ENCODE measurements around the gene ASB10.

The ASB10 gene

DNA sequence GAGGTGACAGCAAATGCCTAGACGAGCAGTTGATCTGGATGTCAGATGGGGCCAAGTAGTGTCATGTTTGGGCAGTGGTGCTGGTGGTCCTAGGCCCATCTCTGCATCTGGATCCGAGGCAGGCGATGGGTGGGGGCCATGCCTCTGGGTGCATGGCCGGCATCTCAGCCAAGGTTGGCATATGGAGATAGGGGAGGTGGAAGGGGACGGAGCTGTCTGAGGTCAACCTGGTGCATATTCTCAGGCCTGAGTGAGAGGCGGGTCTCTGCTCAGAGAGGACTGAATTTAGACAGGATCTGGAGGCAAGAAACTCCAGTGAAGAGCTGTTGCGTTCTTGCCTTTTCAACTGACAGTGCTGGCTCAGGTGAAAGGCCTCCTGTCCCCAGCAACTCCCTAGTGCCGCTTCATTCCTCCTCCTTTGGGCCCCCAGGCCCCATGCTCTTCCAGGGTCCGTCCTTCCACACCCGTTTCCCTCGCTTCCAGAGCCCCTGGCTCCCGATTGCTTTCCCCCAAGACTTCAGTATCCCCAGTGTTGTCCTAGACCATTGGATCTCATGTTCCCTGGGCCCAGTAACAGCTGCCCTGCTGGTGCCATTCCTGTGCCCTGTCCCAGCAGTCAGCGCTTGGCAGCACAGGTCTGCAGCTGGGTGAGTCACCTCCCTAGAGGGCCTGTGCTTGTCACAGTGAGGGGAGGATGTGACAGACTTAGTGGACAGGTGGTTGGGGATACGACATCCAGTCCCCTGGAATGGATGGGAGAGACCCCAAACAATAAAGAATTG, 52.1 kb downstream of the ASB10 start:
- DNase-seq = no peak

DNA sequence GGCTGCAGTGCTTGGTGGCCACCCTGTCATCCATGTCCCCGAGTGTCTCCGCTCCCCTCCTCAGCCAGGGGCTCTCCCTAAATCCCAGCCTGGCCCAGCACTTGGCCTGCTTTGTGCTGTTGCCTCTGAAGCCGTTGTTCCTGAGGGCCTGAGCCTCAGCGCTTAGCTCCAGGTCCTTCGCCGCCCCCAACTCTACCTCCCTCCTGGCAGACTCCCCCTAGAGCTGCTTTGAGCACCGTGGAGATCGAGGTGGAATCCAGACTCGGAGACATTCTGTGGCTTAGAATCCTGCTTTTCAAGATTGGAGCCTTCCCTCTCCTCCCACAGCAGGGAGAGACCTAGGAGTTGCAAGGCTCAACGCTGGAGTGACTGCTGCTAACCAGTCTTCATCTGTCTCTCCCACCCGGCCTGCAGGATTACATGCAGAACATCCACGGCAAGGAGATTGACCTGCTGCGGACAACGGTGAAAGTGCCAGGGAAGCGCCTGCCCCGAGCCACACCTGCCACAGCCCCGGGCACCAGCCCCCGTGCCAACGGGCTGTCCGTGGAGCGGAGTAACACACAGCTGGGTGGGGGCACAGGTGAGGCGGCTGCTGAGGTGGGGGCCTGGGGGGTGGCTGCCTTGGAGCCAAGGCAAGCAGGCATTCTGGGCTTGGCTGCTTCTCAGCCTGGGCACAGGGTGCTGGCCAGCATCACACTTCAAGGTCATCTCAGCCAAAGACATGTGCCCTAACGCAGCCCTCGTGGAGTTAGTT, 52.9 kb downstream of the ASB10 start:
- no peak for DNase-seq

DNA sequence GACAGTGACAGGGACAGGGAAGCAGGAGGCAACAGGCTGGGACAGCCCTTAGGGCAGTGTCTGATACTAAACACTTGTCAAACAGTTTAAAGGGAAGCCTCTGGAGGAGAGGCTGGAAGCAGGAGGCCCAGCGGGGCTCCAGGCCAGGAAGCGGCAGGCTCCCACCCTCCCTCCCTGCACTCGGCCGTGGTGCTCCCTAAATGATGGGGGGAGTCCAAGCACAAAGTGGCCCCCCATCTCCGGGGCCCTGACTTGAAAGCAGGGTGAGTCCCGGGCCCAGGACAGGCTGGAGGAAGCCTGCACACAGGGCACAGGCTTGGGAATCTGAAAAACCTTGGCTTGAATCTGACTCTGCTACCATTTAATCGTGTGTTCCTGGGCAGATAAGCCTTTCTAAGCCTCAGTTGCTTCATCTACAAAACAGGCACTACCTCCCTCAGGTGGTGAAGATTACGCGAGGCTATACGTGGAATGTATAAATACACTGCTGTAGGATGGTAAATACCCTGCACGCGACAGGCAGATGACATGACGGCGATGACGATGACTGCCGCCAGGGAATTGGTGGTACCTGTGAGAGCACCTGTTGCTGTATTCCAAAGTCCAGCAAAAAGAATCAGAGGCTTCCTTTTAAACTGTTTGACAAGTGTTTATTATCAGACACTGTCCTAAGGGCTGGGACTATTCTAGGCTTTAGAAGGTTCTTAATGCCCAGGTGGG, 53.6 kb downstream of the ASB10 start:
- DNase-seq = no peak

DNA sequence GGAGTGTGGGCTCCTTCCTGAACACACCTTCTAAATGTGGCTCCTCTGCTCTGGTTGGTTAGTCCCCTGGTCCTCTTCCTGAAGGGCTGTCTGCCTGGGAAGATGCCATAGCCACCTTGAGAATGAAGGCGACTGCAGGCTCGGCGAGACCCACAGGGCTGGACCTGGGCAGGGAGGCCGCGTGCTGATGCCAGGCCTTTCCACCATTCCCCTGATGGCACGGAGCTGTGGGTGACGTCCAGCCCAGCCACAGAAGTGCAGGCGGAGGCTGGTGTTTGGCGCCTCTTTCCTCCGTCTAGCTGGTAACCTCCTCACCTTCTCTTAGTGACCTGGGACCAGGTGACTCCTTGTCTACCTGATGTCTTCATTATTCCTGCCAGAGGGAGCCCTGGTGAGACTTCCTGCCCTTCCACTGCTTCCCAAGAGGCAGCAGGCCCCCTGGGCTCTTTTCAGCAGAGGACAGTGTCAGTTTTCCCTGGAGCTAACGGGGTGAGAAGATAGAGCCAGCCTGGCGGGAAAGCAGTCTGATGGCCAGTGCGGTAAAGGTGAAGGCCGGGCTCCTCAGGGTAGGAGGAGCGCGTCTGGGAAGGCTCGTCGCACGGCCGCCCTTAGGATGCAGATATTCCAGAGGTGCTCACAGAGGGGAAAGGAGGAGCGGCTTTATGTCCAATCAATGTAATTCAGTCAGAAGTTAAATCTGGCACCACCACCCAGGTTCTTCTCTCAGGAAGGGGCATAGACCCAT, 54.4 kb downstream of the ASB10 start:
- DNase-seq = no peak

DNA sequence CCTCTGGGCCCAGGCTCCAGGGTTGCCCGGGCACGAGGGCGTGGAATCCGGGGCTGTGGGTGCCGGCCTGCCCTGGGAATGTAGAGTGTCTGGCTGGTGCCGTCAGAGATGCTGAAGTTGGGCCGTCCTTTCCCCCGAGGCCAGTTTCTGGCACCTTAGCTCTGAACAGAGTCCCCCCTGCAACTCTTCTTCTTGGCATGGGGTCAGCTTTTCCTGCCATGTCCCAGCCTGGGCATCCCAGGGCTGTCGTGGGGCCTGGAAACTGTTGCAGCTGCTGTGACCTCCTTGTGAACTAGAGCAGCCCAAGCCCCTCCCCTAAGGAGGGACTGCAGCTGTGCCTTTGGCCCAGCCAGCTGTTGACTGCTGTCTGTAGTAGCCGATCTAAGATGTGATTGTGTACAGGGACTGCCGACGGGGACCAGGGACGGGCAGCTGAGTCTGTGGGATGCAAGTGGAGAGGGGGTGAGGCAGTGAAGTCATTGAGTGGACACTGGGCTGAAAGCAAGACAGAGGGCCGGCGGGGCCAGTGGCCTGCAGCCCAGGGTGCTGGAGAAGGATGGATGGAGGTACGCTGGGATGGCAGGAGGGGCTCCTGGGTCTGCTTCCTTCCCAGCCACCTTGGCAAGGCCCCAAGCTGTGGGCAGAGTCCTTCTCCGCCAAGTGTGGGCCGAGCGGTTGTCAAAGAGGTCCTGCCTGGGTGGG, 55.3 kb downstream of the ASB10 start:
- DNase-seq = no peak

DNA sequence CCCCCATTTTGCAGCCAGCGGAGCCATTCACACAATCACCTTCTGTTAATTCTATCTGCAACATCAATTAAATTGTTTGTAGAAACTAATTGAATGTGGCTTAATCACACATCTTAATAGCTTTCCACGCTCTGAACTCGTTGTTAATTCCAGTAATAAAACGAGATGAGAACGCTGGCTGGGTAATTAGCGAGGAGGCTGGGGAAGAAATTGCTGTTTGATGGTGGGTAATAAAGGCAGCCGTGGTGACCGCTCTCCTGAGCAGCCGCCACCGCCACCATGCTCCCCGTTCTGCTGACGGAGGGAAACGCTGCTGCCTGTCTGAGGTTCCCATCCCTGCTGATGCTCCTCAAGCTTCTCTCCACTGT, 55.8 kb downstream of the ASB10 start:
- no peak for DNase-seq

DNA sequence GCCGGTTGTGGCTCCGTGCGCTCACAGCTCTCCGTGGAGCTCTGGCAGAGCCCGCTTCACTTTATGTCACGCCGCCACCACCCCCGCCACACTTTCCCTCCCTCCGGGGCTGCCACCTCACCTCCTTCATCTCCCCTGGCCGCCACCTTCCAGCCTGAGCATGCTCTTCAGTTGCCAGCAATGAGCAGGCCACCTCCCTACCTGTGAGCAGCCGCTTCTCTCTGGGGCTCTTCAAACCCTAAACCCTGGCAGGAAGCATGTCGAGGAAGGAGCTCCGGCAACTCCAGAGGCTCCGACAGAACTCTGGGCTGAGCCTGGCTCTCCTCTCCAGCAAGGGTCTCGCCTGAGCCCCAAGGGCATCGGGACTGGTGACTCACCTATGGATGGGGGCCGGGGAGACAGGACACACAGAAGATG, 56.3 kb downstream of the ASB10 start:
- DNase-seq = no peak

DNA sequence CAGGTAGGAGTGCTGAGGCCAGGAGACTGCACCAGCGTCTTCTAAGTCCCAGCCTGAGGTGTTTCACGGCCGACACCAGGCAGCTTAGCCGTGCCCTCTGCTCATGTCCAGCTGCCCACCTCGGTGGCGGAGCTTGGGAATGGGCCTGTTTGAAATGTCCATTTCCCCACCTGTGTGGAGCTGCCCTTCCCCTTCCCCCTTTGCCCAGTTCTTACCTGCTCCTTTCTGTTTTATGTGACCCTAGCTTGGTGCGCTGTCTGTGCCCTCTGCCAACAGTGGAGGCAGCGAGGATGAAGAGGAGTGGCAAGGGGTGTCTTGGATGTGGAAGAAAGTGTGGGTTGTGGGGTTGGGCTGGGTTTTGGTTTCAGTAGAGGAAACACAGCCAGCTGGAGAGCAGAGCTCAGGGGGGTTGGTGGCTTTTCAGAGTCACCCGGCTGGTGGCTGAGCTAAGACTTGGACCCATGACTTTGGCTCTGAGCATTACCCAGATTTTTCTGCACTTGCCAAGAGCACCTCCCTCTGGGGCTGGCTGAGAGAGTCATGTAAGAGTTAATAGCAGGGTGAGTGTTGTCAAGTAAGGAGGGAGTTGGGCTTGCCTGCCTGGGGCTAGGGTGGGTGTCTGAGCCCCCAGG, 57.0 kb downstream of the ASB10 start:
- DNase-seq = no peak

DNA sequence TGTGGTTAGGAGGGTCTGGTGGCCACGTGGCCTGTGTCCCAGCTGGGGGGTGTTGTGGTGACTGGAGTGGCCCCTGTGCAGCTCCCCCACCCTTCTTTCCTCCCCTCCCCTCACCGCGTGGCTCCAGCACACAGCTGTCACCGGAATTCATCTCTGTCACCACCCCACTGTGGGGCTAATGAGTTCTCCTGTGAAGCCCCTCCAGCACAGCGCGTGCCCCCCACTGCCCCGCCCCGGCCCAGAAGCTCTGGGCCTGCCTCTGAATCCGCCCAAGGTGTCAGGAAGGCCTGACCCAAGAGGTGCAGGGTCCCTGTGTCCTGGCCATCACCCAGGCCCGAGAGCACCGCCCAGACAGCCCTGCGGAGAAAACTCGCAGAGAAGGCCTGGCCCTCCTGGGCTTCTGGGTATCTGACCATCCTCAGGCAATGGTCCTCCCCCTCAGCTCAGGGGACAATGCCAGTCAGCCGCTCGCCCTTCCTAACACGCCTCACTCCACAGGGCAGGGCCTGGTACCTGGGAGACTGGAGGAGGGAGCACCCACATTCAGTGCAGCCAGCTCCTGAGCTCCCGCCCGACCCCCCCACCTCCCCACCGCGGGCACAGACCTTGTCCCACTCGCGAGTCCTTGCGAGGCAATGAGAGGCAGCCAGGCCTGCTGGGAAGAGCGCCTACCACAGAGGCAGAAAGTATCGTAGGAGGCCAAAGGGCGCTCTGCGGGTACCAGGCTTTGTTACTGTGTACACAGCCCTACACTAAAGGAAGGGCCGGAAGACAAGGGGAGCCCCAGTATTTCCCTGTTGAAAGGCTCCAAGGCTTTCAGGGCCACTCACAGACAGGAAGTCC, 57.7 kb downstream of the ASB10 start:
- no peak for DNase-seq

DNA sequence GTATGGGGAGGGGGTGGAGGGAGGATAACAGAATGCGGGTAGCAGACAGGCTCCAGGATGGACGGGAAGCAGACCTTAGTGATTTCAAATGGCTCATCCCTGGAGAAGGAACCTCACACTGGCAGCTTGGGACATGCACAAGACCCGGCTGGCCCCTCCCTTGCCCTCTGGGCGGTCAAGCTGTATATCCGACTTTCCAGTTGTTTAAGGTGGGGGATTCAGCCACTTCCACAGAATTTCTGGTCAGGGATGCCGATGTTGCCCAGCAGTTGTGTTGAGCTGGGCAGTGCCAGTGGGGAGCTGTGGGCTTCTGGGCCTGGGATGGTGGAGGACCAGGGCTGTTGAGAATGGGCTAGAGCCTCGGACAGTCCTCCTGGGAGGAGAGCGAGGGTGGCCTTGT, 58.3 kb downstream of the ASB10 start:
- DNase-seq = no peak

DNA sequence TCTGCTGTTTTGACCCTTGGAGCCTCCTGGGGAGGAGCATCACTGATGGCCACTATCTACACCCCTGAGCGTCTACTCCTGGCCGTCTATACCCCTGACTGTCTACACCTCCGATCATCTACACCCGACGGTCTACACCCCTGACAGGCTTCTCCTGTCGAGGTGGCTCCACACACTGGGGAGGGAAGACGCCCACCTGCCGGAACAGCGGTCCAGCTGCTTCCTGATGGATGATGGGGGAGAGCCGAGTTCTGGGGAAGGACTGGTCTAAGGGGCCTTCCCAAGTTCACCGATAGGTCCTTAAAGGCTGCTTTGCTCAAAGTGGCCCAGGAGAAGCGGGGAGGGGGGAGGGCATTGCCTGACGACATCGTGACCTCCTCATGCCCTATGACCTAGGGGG, 58.9 kb downstream of the ASB10 start:
- no peak for DNase-seq

DNA sequence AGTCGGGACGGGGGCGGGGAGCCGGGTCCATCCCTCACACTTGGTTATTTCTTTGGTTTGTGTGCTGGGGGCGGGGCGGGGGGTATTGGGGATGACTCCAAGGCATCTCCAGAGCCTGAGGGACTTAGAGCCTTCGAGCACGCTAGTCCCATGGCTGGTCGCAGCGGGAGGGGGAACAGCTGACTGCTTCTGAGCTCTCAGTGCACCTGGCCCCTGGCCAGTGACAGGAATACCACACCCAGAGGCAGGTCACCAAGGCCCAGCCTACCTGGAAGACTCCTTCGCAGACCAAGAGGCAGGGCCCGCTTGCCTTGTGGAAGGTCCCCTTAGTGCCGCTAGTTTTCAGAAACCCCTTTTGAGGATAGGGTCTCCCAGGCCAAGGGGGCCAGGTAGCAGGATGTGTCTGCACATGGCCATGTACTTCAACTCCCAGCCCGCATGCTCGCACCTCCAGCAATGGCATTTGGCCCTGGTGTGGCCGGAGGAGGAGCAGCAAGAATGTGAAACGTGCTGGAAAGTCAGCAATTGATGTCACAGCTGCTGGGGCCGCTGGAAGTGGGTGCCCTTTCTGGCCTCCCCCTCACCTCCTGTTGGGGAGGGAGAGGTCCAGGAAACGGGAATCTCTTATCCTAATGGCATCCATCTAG, 60.4 kb downstream of the ASB10 start:
- no peak for DNase-seq

DNA sequence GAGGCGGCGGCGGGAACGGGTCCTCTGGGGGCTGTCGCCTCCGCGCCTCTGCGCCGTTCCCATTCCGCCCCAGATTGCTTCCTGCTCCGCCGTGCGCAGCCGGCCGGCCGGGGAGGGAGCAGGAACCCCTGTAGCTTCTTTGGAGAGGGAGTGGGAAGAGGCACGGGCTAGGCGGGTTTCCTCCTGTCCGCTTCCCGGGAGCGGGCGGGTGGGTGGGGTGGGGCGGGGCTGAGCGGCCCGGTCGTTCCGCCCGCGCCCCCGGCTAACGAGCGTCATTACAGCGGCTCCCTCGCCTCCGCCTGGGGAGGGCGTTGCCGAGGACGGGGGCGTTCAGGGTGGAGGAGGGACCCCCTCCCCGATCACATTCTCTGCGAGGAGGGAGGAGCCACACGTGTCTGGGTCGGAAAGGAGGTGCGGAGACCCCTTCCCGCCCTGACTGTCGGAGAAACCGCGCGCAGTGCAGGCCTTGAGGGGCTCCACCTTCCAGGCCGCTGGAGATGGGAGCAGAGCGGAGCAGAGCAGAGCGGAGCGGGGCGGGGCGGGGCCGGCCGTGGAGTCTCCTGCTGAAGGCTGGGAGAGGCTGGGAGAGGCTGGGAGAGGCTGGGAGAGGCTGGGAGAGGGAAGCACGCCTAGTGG, 61.1 kb downstream of the ASB10 start:
- DNase-seq = no peak

All from activated CD4-positive, CD25-positive, alpha-beta regulatory T cell treated with anti-CD3 and anti-CD28 coated beads, Interleukin-2, amount 50 U/mL, for 72 hours (primary cell).